HG03520 (cell line): ENCODE results near the gene PCDH12.
A peak's percentile ranks its signal among the peaks of the same experiment; 100 is the strongest.
"Not testable (repeated sequence)": the region's sequence is repeated elsewhere in the genome, so short reads cannot be mapped to it uniquely, and the experiment has no call there.

Experiments
- ATAC-seq: cut with Tn5 transposase; IDR thresholded peaks from one replicate; pipeline ENCODE4 v1.9.1; 2021; ENCODE audit warnings: mild to moderate bottlenecking, moderate library complexity; ENCODE audit not compliant: unreplicated experiment

Gene PCDH12

DNA sequence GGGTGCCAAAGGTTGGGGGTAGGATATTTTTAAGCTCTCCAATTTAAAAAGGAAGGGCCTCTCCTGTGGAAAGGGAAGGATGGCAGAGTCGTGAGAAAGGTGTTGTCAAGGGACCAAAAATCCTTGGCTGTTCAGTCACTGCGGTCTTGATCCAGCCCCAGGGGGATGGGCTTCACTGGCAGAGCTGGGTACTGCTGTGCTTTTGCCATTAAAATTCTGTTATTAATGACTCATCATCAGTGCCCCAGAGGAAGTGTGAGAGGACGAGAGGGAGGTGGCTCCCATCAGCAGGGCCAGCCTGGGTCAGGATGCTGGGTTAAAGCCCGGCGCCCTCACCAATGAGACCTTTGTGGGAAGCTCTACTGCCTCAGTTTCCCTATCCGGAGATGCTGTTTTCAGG lies 16.7 kb downstream of the PCDH12 start:
- ATAC-seq = no peak

DNA sequence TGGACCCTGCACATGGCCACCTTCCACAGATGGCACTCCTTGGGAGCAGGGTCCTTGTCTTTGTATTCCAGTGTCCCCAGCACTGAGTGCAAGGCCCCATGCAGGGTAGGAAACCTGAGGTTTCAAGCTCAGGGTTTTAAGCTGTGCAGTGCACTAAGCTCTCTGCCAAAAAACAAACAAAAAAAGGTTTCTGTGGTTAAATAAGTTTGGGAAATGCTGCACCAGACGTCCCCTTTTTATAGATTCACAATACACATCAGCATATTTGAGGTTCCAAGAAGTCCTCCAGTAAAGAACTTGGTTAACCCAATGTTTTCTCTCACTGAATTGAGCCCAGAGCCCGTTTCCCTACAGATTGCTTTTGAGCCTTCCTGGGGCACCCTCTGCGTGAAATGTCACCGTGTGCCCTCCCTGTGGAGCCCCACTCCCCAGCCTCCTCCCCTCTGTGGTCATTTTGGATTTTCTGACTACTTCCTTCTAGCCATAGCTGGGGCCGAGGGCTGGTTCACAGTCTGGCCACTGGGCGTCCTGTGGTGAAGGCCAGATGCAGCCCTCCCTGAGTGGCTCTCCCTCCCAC lies 17.2 kb downstream of the PCDH12 start:
- no peak for ATAC-seq

GRCh38 chr5:141935538-141935937 lies 22.5 kb downstream of the PCDH12 start:
- no peak for ATAC-seq

DNA sequence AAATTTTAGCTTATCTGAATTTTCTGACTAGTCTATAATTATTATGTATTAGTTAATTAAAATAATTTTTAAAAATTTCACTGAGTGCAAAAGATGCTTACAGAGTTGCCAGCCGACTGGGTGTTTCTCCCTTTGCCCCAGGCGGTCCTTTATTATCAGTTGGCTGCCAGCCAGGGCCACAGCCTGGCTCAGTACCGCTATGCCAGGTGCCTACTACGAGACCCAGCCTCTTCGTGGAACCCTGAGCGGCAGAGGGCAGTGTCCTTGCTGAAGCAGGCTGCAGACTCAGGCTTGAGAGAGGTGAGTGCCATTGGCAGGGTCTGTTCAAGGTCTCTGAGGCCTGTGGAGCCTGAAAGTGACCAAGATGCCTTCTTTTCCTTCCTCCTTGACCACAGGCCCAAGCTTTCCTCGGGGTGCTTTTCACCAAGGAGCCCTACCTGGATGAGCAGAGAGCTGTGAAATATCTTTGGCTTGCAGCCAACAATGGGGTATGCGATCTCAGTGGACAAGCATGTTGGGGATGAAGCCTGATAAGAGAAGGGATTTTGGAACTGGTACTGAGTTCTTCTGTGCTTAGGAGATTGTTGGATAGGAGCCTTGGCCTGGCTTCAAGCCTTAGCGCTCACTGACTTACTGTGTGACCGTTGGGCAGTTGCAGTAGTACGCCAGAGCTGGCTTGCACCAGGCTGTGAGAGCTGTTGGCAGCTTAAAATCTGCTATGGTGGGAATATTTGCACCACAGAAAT lies 23.7 kb downstream of the PCDH12 start:
- no peak for ATAC-seq

- ATAC-seq = no peak
Measured at GRCh38 chr5:141933151-141933550, 24.9 kb downstream of the PCDH12 start.

DNA sequence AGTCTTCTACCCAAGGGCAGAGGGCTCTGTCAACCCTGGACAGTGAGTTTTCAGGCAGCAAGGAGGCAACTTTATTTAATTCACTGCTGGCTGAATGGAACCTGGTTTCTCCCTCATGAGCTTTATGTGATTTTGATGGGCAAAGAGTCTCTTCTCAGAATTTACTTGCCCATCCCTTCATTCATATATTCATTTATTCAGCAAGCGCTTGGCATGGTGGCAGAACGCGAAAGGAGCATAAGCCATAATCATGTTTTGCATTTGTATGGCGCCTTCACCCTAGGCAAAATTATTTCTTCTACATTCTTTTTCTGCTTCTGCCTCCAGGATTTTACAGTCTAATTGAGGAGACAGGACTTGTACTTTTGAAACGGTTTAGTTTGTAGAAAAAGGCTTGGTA lies 26.3 kb downstream of the PCDH12 start:
- ATAC-seq = no peak

GRCh38 chr5:141929398-141930058 lies 28.5 kb downstream of the PCDH12 start:
- no peak for ATAC-seq

DNA sequence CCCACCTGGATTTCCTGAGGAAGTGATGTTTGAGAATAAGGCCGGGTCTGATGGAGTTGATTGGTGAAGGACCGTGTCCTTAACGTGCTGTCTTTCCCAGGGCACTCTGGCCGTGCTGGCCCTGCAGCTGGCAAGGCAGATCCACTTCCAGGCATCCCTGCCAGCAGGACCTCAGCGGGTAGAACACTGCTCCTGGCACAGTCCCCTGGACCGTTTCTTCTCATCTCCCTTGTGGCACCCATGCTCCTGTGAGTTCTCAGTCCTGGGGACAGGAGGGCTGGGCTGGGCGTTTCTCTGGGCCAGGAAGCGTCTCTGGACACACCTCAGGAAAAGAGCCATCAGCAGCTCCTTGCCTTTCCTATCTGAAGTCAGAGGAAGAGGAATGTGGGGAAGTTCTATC lies 30.0 kb downstream of the PCDH12 start:
- no peak for ATAC-seq

- ATAC-seq = no peak
Measured at GRCh38 chr5:141926434-141926833, 31.6 kb downstream of the PCDH12 start.

DNA sequence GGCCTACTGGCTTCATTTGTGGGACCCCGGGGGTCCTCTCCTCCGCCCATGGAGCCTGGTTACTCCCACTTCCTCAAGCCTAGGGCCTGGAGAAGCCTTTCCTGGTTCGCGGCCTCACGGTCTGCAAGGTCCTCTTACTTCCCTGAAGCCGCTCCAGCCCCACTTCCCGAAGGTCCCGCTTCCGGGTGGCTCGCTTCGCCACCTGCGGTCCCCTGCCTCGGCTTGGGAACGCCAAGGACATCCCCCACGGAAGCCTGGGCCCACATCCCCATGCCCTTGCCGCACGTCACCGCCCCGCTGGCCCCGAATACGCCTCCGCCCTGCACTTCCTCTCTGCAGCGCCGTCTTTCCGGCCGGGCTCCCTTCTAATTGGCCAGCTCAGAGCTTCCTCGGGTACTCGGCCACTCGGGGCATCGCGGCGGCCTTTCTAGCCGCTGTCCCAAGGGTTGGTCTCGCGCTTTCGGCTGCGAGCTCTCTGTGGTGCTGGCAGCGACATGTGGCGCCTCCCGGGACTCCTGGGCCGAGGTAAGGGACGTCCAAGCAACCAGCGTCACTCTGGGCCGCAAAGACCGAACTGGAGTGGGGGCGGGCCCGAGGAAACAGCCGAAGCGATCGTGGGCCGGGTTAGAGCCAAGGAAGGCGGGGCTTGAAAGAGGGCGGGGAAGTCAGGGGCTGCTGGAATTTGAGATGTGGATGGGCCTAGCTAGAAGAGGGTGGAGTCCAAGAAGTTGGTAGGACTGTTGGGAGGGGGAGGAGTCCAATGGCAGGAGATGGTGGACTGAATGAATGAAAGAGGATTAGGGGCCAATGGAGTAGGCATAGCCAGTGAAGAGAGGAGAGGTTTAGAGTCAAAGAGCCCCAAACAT lies 34.3 kb downstream of the PCDH12 start, which contains the start of gene DELE1:
Gene DELE1 (plus strand): TSS at position 424 of the 866 bp plus-strand sequence. CDS start 71 bp downstream, at position 495.
- peak; percentile 98 for ATAC-seq

GRCh38 chr5:141922827-141923447 lies 35.1 kb downstream of the PCDH12 start:
- not testable (repeated sequence) for ATAC-seq

GRCh38 chr5:141920771-141921170 lies 37.2 kb downstream of the PCDH12 start:
- no peak for ATAC-seq

DNA sequence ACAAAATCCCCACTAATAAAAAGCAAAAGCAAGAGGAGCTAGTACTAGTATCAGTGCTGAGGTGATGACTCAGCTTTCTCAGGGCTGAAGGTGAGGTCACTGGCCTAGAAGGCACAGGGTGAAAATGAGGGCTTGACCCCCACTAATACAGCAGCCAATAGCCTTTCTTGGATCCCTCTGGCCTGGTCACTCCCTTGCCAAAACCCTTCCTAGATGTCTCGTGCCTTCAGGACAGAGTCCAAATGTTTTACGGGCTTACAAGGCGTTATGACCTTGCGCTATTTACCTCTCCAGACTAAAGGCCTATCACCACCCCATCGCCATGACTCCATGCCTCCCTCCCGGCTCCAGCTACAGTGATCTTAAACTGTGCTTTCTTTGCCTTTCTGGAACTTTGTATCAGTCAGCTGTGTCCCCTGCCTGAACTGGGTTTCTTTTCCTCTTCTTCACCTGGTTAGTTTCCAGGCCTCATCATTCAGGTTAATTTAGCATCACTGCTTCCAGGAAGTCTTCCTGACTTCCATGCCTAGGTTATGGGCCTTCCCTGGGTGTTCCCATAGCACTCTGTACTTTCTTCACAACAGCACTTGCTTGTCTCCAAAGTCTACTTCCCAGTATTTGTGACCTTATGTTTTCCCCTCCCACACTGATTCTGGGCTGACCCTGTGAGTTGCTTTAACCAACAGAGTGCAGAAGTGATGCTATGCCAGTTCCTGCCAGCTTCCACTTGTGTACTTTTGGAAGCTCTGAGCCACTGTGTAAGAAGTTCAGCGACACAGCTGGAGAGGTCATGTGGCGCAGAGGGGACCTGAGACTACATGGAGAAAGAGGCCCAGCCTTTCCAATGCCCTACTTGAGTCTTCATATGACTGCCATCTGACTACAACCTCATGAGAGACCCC lies 38.5 kb downstream of the PCDH12 start:
- ATAC-seq = no peak

GRCh38 chr5:141917760-141918159 lies 40.2 kb downstream of the PCDH12 start:
- ATAC-seq = no peak

DNA sequence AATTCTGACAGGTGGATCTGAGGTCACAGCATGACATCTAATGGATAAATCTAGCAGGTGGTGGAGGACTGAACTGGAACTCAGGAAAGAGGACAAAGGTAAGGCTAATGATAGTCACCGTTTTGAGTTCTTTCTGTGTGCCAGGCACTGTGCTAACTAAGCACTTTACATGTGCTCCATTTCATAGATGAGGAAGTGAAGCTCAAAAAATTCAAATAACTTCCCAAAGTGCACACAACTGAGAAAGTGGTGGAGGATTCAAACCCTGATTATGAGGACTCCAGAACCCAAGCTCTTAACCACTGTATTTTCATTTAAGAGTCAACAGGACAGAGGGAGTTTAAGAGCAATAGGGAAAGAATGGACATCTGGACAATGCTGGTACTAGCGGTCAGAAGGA lies 41.5 kb downstream of the PCDH12 start:
- no peak for ATAC-seq

DNA sequence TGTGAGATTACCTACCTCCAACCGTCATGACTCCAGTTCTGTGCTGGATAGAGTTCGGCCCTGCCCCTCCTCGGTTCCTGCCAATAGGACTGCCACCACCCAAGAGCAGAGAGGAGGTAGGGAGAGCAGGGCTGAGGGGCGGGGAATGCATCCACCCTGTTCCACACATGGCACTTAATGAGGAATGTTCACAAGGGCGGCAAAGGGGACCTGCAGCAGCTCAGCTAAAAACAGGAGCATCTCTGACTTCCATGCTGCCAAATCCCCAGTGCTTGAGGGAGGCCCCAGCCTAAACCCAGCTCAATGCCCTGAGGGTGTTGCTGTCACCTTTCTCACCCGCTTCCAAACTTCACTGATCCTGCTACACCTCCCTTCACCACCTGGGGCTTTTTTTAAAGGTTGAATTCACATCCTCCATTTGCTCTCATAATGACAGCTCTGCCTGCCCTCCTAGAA lies 42.1 kb downstream of the PCDH12 start:
- ATAC-seq = no peak

- no peak for ATAC-seq
Measured at GRCh38 chr5:141914797-141915196, 43.2 kb downstream of the PCDH12 start.

GRCh38 chr5:141914199-141914743 lies 43.7 kb downstream of the PCDH12 start:
- peak; percentile 57 for ATAC-seq

DNA sequence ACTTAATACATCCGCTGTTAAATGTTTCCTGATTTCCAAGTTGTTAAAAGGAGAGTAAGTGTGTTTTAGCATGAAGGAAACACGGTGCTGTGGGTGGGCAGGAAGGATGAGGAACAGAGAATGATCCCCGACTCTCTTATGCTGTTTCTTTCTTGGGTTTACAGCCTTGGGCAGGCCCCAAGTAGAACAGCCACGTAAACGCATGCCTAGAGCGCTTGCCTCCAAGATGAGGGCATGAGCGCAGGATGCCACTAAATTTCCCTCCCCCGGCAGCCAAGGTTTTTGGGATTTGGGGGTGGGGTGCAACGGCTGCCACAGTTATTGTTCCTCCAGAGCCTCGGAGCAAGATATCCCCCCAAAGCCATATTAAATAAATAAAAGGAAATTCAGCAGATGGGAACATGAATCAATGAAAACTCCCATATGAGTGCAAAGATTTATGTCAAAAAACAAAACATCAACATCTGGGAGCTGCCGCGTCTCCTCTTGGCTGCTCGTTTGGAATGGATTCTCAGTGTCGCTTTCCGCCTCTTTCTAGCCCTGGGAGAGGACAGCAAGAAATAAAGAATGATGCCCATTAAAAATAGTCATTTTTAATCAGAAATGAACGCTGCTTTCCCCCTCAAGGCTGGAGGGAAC lies 44.3 kb downstream of the PCDH12 start:
- no peak for ATAC-seq
